HUES48 (cell line): ENCODE measurements around the gene PHLPP1.

Source experiments
- H3K27ac ChIP-seq: one replicate; pipeline ENCODE4 v1.7.0; 2013; ENCODE audit warnings: low read depth, low read length, inconsistent platforms
- H3K27me3 ChIP-seq: 2 replicates; pipeline ENCODE4 v1.6.1; 2013; ENCODE audit warnings: mild to moderate bottlenecking, low read length; ENCODE audit not compliant: control insufficient read depth, insufficient read depth
- H3K36me3 ChIP-seq: 2 replicates; pipeline ENCODE4 v1.6.1; 2013; ENCODE audit warnings: low read length; ENCODE audit not compliant: control insufficient read depth, insufficient read depth
- H3K4me1 ChIP-seq: 2 replicates; pipeline ENCODE4 v1.6.1; 2013; ENCODE audit warnings: mild to moderate bottlenecking, low read length; ENCODE audit not compliant: control insufficient read depth, insufficient read depth
- H3K4me3 ChIP-seq: 2 replicates; pipeline ENCODE4 v1.5.1; 2013; ENCODE audit warnings: mild to moderate bottlenecking, low read depth, low read length
- H3K9ac ChIP-seq: 2 replicates; pipeline ENCODE4 v1.6.1; 2013; ENCODE audit warnings: mild to moderate bottlenecking, low read depth, low read length, moderate library complexity
- H3K9me3 ChIP-seq: 2 replicates; pipeline ENCODE4 v1.6.1; 2013; ENCODE audit warnings: low read length; ENCODE audit not compliant: control insufficient read depth, insufficient read depth

PHLPP1 gene

DNA sequence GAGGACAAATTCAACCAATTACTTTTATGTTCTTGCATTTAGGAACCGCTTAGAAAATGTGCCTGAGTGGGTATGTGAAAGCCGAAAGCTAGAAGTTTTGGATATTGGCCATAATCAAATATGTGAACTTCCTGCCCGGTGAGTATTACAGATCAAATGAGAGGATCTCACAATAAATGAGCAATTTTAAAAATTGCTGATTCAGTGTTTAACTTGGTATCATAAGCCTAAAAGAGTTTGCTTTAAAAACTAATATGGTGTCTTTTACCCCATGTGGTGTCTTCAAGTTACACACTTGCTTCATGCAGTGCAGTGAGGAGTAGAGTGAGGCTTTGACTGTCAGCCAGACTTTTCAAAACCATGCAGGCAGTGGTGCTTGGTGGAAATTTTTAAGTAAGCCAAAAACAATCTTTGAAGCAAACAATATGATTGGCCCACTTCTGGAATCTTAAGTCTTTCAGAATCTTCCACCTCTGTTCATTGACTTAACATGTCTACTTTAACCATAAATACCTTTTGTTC, 199.6 kb downstream of the PHLPP1 start:
- H3K27ac ChIP-seq: no peak overlapping the region
- no peaks in the 10 kb centered on the region for H3K4me1 ChIP-seq
- no peaks in the 10 kb centered on the region for H3K27me3 ChIP-seq
- peaks cover 37% of the 10 kb centered on the region for H3K36me3 ChIP-seq
- no peaks in the 10 kb centered on the region for H3K9me3 ChIP-seq
- no peak overlapping the region for H3K9ac ChIP-seq
- H3K4me3 ChIP-seq: no peak overlapping the region

GRCh38 chr18:62918361-62918760, 203.0 kb downstream of the PHLPP1 start:
- Histone ChIP-seq H3K9me3 (no peaks in the 10 kb centered on the region), H3K36me3 (peaks cover 55% of the 10 kb centered on the region), H3K27me3 (no peaks in the 10 kb centered on the region), H3K9ac (no peak overlapping the region), H3K4me1 (no peaks in the 10 kb centered on the region), H3K27ac (no peak overlapping the region), H3K4me3 (no peak overlapping the region)

DNA sequence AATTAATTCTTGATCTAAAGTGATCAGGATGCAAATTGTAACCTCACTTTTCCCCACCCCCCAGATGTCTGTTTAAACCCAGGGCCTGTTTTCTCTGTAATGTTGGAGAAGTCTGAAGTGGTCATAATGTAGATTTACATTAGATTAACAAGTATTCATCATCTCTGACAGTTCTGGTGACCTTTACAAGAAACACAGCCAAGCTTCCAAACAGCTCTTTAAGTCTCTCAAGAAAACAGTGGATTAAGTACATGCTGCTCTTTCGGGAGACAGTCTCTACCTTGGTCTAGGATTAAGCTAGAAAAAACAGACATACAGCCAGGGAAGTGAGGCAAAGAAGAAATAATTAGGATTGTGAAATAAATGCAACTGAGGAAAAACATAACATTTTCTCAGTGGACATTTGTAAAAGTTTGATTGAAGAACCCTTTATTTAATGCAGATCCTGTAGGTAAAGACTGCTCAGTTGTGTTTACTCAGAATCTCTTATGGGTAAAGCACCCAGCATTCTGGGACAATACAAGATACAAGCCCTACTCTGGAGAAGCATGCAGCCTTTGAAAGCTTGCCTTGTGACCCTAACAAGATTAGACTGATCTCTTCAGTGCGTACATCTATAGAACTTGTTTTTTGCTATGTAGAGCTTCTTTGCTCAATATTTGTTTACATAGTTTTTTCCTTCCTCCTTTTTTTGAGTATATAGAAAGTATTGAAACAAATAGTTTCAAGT, 203.9 kb downstream of the PHLPP1 start:
- no peaks in the 10 kb centered on the region for H3K27me3 ChIP-seq
- H3K9me3 ChIP-seq: no peaks in the 10 kb centered on the region
- no peak overlapping the region for H3K4me3 ChIP-seq
- no peak overlapping the region for H3K9ac ChIP-seq
- H3K27ac ChIP-seq: no peak overlapping the region
- peaks cover 57% of the 10 kb centered on the region for H3K36me3 ChIP-seq
- no peaks in the 10 kb centered on the region for H3K4me1 ChIP-seq

DNA sequence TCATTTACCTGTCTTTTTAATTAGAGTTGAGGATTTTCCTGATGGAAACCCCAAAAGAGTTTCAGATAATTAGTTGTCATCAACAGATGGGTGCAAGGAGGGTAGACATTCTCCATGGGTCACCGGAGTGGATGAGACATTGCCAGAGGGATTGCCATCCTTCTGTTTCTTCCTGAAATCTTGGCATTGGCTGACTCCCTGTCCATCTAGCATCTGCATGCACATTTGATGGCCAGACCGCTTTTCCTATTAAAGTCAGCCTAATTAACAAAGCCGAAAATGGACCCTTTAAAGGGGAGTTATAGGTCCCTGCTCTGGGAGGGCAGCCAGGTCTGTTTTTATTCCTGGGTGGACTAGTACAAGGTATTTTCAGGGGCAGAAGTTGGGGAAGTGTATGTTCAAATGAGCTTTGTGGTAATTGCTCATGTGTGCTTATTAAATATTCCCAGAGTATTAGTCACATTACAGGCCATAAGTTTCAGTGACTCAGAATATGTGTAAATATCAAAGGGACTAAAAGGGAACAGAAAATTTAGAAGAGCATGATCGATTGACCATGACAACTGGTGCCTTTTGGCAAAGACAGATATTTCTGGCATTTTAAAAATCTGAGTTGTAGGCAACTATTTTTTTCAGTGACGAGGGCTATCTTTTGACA, 209.8 kb downstream of the PHLPP1 start:
- Histone ChIP-seq H3K27me3 (no peaks in the 10 kb centered on the region), H3K9ac (no peak overlapping the region), H3K36me3 (peaks cover 31% of the 10 kb centered on the region), H3K4me3 (no peak overlapping the region), H3K4me1 (no peaks in the 10 kb centered on the region), H3K27ac (no peak overlapping the region), H3K9me3 (no peaks in the 10 kb centered on the region)

- Histone ChIP-seq H3K36me3 (peaks cover 15% of the 10 kb centered on the region; the same call in 1 of the 2 replicates), H3K9ac (no peak overlapping the region), H3K4me3 (no peak overlapping the region), H3K27me3 (no peaks in the 10 kb centered on the region), H3K9me3 (no peaks in the 10 kb centered on the region), H3K4me1 (no peaks in the 10 kb centered on the region), H3K27ac (no peak overlapping the region)
These were observed 213.0 kb downstream of the PHLPP1 start for GRCh38 chr18:62928326-62928725.

GRCh38 chr18:62933261-62933887, 218.0 kb downstream of the PHLPP1 start:
- Histone ChIP-seq H3K9me3 (no peaks in the 10 kb centered on the region), H3K27me3 (no peaks in the 10 kb centered on the region), H3K4me3 (no peak overlapping the region), H3K36me3 (no peaks in the 10 kb centered on the region), H3K4me1 (no peaks in the 10 kb centered on the region), H3K27ac (no peak overlapping the region), H3K9ac (no peak overlapping the region)

DNA sequence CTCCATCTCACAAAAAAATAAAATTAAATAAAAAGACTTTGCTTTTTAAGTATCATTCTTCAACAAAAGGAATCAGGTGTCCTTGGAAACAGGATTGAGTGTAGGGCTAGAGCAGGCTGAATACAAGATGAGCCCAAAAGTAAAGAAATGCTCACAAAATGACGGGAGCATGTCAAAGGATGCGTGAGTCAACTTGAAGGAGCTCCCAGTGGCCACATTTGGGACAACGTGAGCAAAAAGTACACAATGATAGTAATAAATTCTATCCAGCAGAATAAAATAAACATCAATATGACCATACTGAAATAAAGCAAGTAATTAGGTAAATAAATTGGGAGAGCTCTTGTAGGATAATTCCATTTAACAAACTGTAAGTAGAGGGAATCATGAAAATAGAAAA, 220.7 kb downstream of the PHLPP1 start:
- Histone ChIP-seq H3K9me3 (no peaks in the 10 kb centered on the region), H3K27me3 (no peaks in the 10 kb centered on the region), H3K36me3 (0 out of 2 replicates have a peak, but pooled peaks cover 2% of the 10 kb centered on the region), H3K27ac (no peak overlapping the region), H3K9ac (no peak overlapping the region), H3K4me1 (no peaks in the 10 kb centered on the region), H3K4me3 (no peak overlapping the region)

- no peak overlapping the region for H3K27ac ChIP-seq
These were observed 221.7 kb downstream of the PHLPP1 start for GRCh38 chr18:62937065-62937464.

DNA sequence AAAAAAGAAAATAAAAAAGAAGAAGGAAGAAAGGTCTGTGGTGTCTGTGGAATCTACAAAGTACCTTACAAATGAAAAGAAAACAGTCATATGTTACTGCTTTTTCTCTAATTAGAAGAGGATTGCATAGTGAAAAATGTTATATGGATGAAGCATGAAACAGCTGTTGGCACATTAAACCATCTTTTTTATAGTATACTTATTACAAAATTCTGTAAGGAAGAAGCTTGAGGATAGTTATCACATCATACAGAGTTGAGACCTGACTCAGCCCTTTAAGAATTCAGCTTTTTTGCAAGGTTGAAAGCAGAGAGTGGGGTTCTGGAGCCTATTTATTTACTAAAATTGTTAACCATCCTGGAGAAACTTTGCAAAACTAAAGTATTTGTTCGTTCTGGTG, 222.7 kb downstream of the PHLPP1 start:
- Histone ChIP-seq H3K9ac (no peak overlapping the region), H3K4me1 (no peaks in the 10 kb centered on the region), H3K4me3 (no peak overlapping the region), H3K27ac (no peak overlapping the region), H3K36me3 (peaks cover 16% of the 10 kb centered on the region), H3K27me3 (no peaks in the 10 kb centered on the region), H3K9me3 (no peaks in the 10 kb centered on the region)

More at GRCh38 chr18:62937065-62937464, 221.7 kb downstream of the PHLPP1 start:
- Histone ChIP-seq H3K27me3 (no peaks in the 10 kb centered on the region), H3K36me3 (peaks cover 7% of the 10 kb centered on the region), H3K9me3 (no peaks in the 10 kb centered on the region), H3K4me1 (no peaks in the 10 kb centered on the region), H3K4me3 (no peak overlapping the region), H3K9ac (no peak overlapping the region)

GRCh38 chr18:62938487-62938886, 223.1 kb downstream of the PHLPP1 start:
- no peaks in the 10 kb centered on the region for H3K27me3 ChIP-seq
- no peaks in the 10 kb centered on the region for H3K4me1 ChIP-seq
- H3K27ac ChIP-seq: no peak overlapping the region
- no peaks in the 10 kb centered on the region for H3K9me3 ChIP-seq
- H3K4me3 ChIP-seq: no peak overlapping the region
- H3K9ac ChIP-seq: no peak overlapping the region
- H3K36me3 ChIP-seq: peaks cover 21% of the 10 kb centered on the region

GRCh38 chr18:62939433-62939832, 224.1 kb downstream of the PHLPP1 start:
- H3K27ac ChIP-seq: no peak overlapping the region
- no peaks in the 10 kb centered on the region for H3K4me1 ChIP-seq
- no peak overlapping the region for H3K9ac ChIP-seq

More at GRCh38 chr18:62939433-62939832, 224.1 kb downstream of the PHLPP1 start:
- H3K27me3 ChIP-seq: no peaks in the 10 kb centered on the region
- H3K9me3 ChIP-seq: no peaks in the 10 kb centered on the region
- peaks cover 24% of the 10 kb centered on the region for H3K36me3 ChIP-seq
- H3K4me3 ChIP-seq: no peak overlapping the region
